SK-N-SH treated with all-trans-retinoic acid at 6 μM for 48 hours (cell line): ENCODE data around the gene KRTCAP2.

Experiments used
- ARNTL ChIP-seq: fragments of 450-650 bp; formaldehyde crosslinking; IDR thresholded peaks from 2 replicates; pipeline ENCODE4 v1.5.0; 2020; ENCODE audit warnings: low read depth, mild to moderate bottlenecking, moderate library complexity, borderline replicate concordance
- BACH2 ChIP-seq: fragments of 250-450 bp; sonication (Bioruptor Pico); IDR thresholded peaks from 2 replicates; pipeline ENCODE4 v1.9.0; 2021; ENCODE audit warnings: mild to moderate bottlenecking, borderline replicate concordance
- CREB5 ChIP-seq: fragments of 250-450 bp; sonication (Bioruptor Pico); IDR thresholded peaks from 2 replicates; pipeline ENCODE4 v1.5.1; 2020; ENCODE audit warnings: low read depth, mild to moderate bottlenecking, moderate library complexity
- CSDC2 ChIP-seq: fragments of 250-450 bp; sonication (Bioruptor Pico); IDR thresholded peaks from 2 replicates; pipeline ENCODE4 v1.5.0; 2020; ENCODE audit warnings: mild to moderate bottlenecking, moderate library complexity
- CSRNP3 ChIP-seq: fragments of 250-450 bp; sonication (Bioruptor Pico); IDR thresholded peaks from 2 replicates; pipeline ENCODE4 v1.5.1; 2021; ENCODE audit warnings: mild to moderate bottlenecking, moderate library complexity
- ESRRG ChIP-seq: fragments of 250-450 bp; sonication (Bioruptor Pico); IDR thresholded peaks from 2 replicates; pipeline ENCODE4 v1.6.1; 2021; ENCODE audit warnings: mild to moderate bottlenecking
- PATZ1 ChIP-seq: fragments of 250-450 bp; sonication (Bioruptor Pico); IDR thresholded peaks from 2 replicates; pipeline ENCODE4 v1.8.0; 2020; ENCODE audit warnings: mild to moderate bottlenecking, moderate library complexity, borderline replicate concordance
- POU6F1 ChIP-seq: fragments of 250-450 bp; sonication (Bioruptor Pico); IDR thresholded peaks from 2 replicates; pipeline ENCODE4 v1.8.0; 2021; ENCODE audit warnings: low read depth, mild to moderate bottlenecking, moderate library complexity, borderline replicate concordance
- RARB ChIP-seq: fragments of 250-450 bp; sonication (Bioruptor Pico); IDR thresholded peaks from 2 replicates; pipeline ENCODE4 v1.8.0; 2021; ENCODE audit warnings: mild to moderate bottlenecking, moderate library complexity
- TCF4 ChIP-seq: fragments of 250-450 bp; sonication (Bioruptor Pico); IDR thresholded peaks from 2 replicates; pipeline ENCODE4 v1.8.0; 2021; ENCODE audit warnings: mild to moderate bottlenecking, moderate library complexity, borderline replicate concordance
- TOX ChIP-seq: fragments of 250-450 bp; sonication (Bioruptor Pico); IDR thresholded peaks from 2 replicates; pipeline ENCODE4 v1.8.0; 2021; ENCODE audit warnings: mild to moderate bottlenecking, moderate library complexity, borderline replicate concordance
- ZC3H10 ChIP-seq: fragments of 250-450 bp; sonication (Bioruptor Pico); IDR thresholded peaks from 2 replicates; pipeline ENCODE4 v1.5.1; 2021; ENCODE audit warnings: mild to moderate bottlenecking, moderate library complexity
- ZFP3 ChIP-seq: fragments of 250-450 bp; sonication (Bioruptor Pico); IDR thresholded peaks from 2 replicates; pipeline ENCODE4 v1.5.0; 2020; ENCODE audit warnings: mild to moderate bottlenecking, moderate library complexity
- ZFP30 ChIP-seq: fragments of 450-650 bp; formaldehyde crosslinking; IDR thresholded peaks from 2 replicates; pipeline ENCODE4 v1.5.0; 2022; ENCODE audit warnings: mild to moderate bottlenecking, moderate library complexity

- TF ChIP-seq RARB (CRISPR knock-in tag) (peak; percentile 67; the same call in 1 of the 2 replicates), ZFP3 (no peak), POU6F1 (CRISPR knock-in tag) (no peak; the same call in 1 of the 2 replicates), ARNTL (CRISPR knock-in tag) (no peak), PATZ1 (CRISPR knock-in tag) (no peak), CREB5 (CRISPR knock-in tag) (no peak), CSDC2 (CRISPR knock-in tag) (no peak), CSRNP3 (CRISPR knock-in tag) (no peak), ZFP30 (CRISPR knock-in tag) (no peak), BACH2 (no peak), ZC3H10 (no peak), TOX (CRISPR knock-in tag) (no peak; the same call in 1 of the 2 replicates), ESRRG (CRISPR knock-in tag) (no peak), TCF4 (no peak)
Measured at GRCh38 chr1:155209312-155209721, 36.2 kb upstream of the KRTCAP2 start.
